IMR-90 (cell line): Measurements from ENCODE around the gene LYSMD4. TPM values are rescaled to one million over a fixed set of nuclear protein-coding genes. Genes with fewer than 3 reads are reported as not detected.

Source experiments
- ATAC-seq: fragments of 200-7000 bp; cut with Tn5 transposase; 2 replicates; pipeline ENCODE4 v1.9.1; 2020; ENCODE audit warnings: low read depth, mild to moderate bottlenecking, moderate library complexity
- BruUV-seq: library from RNA; stranded (reverse); fragments of 400-500 nt; replicated peaks from 2 replicates; lab custom pipeline; 2021; lab: Mats Ljungman, UMichigan
- CTCF ChIA-PET: fragments of 300-600 bp; formaldehyde crosslinking; extraction: SDS; loops from one replicate; lab custom pipeline; 2021; ENCODE audit warnings: antibody characterized with exemption; lab: Yijun Ruan, JAX
- POLR2A ChIA-PET: fragments of 300-600 bp; sonication (Branson Sonifier 250); formaldehyde crosslinking; loops from one replicate; lab custom pipeline; 2022; ENCODE audit warnings: antibody characterized with exemption; ENCODE audit not compliant: unreplicated experiment; lab: Charles Lee
- DNase-seq: peaks from one replicate; pipeline ENCODE4 v3.0.0; 2013
- H2AFZ ChIP-seq: replicated peaks from 2 replicates; pipeline ENCODE3; 2013; ENCODE audit warnings: low read length, mild to moderate bottlenecking; ENCODE audit not compliant: poor library complexity
- H2AK5ac ChIP-seq: 2 replicates; pipeline ENCODE4 v1.6.1; 2013; ENCODE audit warnings: low read depth, low read length, inconsistent platforms
- H2AK9ac ChIP-seq: replicated peaks from 2 replicates; pipeline ENCODE3; 2013; ENCODE audit warnings: mild to moderate bottlenecking, low read depth, low read length, moderate library complexity; ENCODE audit not compliant: poor library complexity
- H2BK120ac ChIP-seq: 2 replicates; pipeline ENCODE4 v1.6.1; 2013; ENCODE audit warnings: low read depth, low read length, inconsistent platforms
- H2BK15ac ChIP-seq: 3 replicates; pipeline ENCODE4 v1.6.1; 2013; ENCODE audit warnings: low read depth, low read length, inconsistent platforms
- H2BK20ac ChIP-seq: 2 replicates; pipeline ENCODE4 v1.6.1; 2013; ENCODE audit warnings: low read depth, mild to moderate bottlenecking, inconsistent platforms, low read length, moderate library complexity
- H2BK5ac ChIP-seq: 2 replicates; pipeline ENCODE4 v1.6.1; 2013; ENCODE audit warnings: mild to moderate bottlenecking, low read depth, low read length, inconsistent platforms; ENCODE audit not compliant: poor library complexity, severe bottlenecking
- H3K14ac ChIP-seq: replicated peaks from 2 replicates; pipeline ENCODE4 v1.6.1; 2013; ENCODE audit warnings: low read depth, low read length, inconsistent platforms
- H3K18ac ChIP-seq: 2 replicates; pipeline ENCODE4 v1.6.1; 2013; ENCODE audit warnings: low read depth, low read length, control low read depth
- H3K23ac ChIP-seq: 2 replicates; pipeline ENCODE4 v1.6.1; 2013; ENCODE audit warnings: low read depth, low read length, inconsistent platforms
- H3K27ac ChIP-seq: 2 replicates; pipeline ENCODE4 v1.5.1; 2013; ENCODE audit warnings: mild to moderate bottlenecking, control low read depth, low read length; ENCODE audit not compliant: insufficient read depth
- H3K27me3 ChIP-seq: 2 replicates; pipeline ENCODE4 v1.6.1; 2013; ENCODE audit warnings: low read length; ENCODE audit not compliant: control insufficient read depth, insufficient read depth
- H3K36me3 ChIP-seq: 2 replicates; pipeline ENCODE4 v1.6.1; 2013; ENCODE audit warnings: low read length, mixed read lengths; ENCODE audit not compliant: control insufficient read depth, insufficient read depth
- H3K4ac ChIP-seq: 2 replicates; pipeline ENCODE4 v1.6.1; 2013; ENCODE audit warnings: low read depth, low read length, inconsistent platforms
- H3K4me1 ChIP-seq: 2 replicates; pipeline ENCODE4 v1.6.1; 2013; ENCODE audit warnings: low read length, mixed read lengths; ENCODE audit not compliant: control insufficient read depth, insufficient read depth
- H3K4me2 ChIP-seq: 2 replicates; pipeline ENCODE4 v1.6.1; 2013; ENCODE audit warnings: low read depth, mild to moderate bottlenecking, control low read depth, low read length, moderate library complexity
- H3K4me3 ChIP-seq: 2 replicates; pipeline ENCODE4 v1.5.1; 2013; ENCODE audit warnings: low read depth, mild to moderate bottlenecking, control low read depth, low read length, moderate library complexity; ENCODE audit not compliant: insufficient read depth
- H3K56ac ChIP-seq: 2 replicates; pipeline ENCODE4 v1.6.1; 2013; ENCODE audit warnings: low read length, inconsistent platforms; ENCODE audit not compliant: insufficient read depth; ENCODE audit errors: extremely low read depth
- H3K79me1 ChIP-seq, 2 experiments: 2 replicates each; pipeline ENCODE4 v1.6.1; 2013; ENCODE audit warnings: low read length in 2 of 2, inconsistent platforms in 1 of 2, low read depth in 1 of 2
- H3K9ac ChIP-seq: 2 replicates; pipeline ENCODE4 v1.6.1; 2013; ENCODE audit warnings: low read depth, low read length, control low read depth
- H3K9me1 ChIP-seq: 2 replicates; pipeline ENCODE4 v1.6.1; 2013; ENCODE audit warnings: low read length, inconsistent platforms; ENCODE audit not compliant: insufficient read depth
- H3K9me3 ChIP-seq: 2 replicates; pipeline ENCODE4 v1.6.1; 2013; ENCODE audit warnings: low read length; ENCODE audit not compliant: control insufficient read depth, insufficient read depth
- H4K20me1 ChIP-seq: 2 replicates; pipeline ENCODE4 v1.6.1; 2013; ENCODE audit warnings: low read length, inconsistent platforms; ENCODE audit not compliant: insufficient read depth
- H4K5ac ChIP-seq: 2 replicates; pipeline ENCODE4 v1.6.1; 2013; ENCODE audit warnings: mild to moderate bottlenecking, low read depth, low read length, control low read depth
- H4K8ac ChIP-seq, 2 experiments: 2 replicates each; pipeline ENCODE4 v1.6.1; 2013; ENCODE audit warnings: low read depth in 2 of 2, low read length in 2 of 2, control low read depth in 1 of 2, inconsistent platforms in 1 of 2
- H4K91ac ChIP-seq: 2 replicates; pipeline ENCODE4 v1.6.1; 2013; ENCODE audit warnings: low read depth, low read length, inconsistent platforms; ENCODE audit not compliant: insufficient read depth
- MAFK ChIP-seq: IDR thresholded peaks from 2 replicates; pipeline ENCODE4 v1.6.1; 2012; ENCODE audit warnings: low read depth, low read length, improper control_type of control experiment
- MXI1 ChIP-seq: IDR thresholded peaks from 2 replicates; pipeline ENCODE4 v1.6.1; 2012; ENCODE audit warnings: low read depth, mild to moderate bottlenecking, low read length, moderate library complexity, borderline replicate concordance
- POLR2A ChIP-seq: IDR thresholded peaks from 2 replicates; pipeline ENCODE4 v1.6.1; 2012; ENCODE audit warnings: mild to moderate bottlenecking, low read depth, low read length
- WGBS, 2 experiments: methylation state at CpG; one replicate each; pipeline versions ENCODE4 v1.1.5 to v1.1.7; 2013; ENCODE audit warnings: missing lambda C conversion rate in 2 of 2; ENCODE audit not compliant: insufficient read length in 1 of 2; ENCODE audit errors: extremely low coverage in 2 of 2; 5-methylcytosine and 5-hydroxymethylcytosine counted together
- dilution Hi-C: fragments of 300-500 bp; cut with HindIII; formaldehyde crosslinking; loops from one replicate; pipeline ENCODE4 v1.14.3; 2018; ENCODE audit warnings: low sequenced_read_pairs; ENCODE audit not compliant: unreplicated experiment
- in situ Hi-C: fragments of 300-500 bp; cut with MboI; formaldehyde crosslinking; loops from 3 replicates; pipeline ENCODE4 v1.14.3; 2019; ENCODE audit warnings: low sequenced_read_pairs, inconsistent platforms, mixed read lengths
- intact Hi-C: fragments of 100-400 bp; cut with micrococcal nuclease; formaldehyde crosslinking; loops from 2 replicates; pipeline ENCODE4 v1.10.0; 2022
- polyA plus RNA-seq, 3 experiments: library from polyadenylated mRNA; depleted of rRNA; stranded (reverse); fragments of >200 nt; gene quantifications; 2 replicates each; pipeline ENCODE4 v1.2.3, GENCODE V29; 2012; ENCODE audit warnings: low replicate concordance in 1 of 3
- total RNA-seq: library from RNA; depleted of rRNA; stranded (reverse); fragments of >200 nt; gene quantifications from 2 replicates; pipeline ENCODE4 v1.2.3, GENCODE V29; 2012

Gene LYSMD4
- total and polyA plus RNA-seq, 2 of the 4 experiments (the other 2 are of a cell fraction) = 4.5 to 5.0 TPM

GRCh38 chr15:99762288-99762687, 29.1 kb upstream of the LYSMD4 start:
- Histone ChIP-seq H2BK15ac (no peak overlapping the region), H2AK9ac (no peak overlapping the region), H3K4me1 (no peaks in the 10 kb centered on the region), H3K4me3 (no peak overlapping the region), H3K79me1 (no peaks in the 10 kb centered on the region), H2BK20ac (no peak overlapping the region), H3K9ac (no peak overlapping the region), H3K36me3 (no peaks in the 10 kb centered on the region), H3K9me3 (no peaks in the 10 kb centered on the region), H3K9me1 (no peaks in the 10 kb centered on the region), H2BK120ac (no peak overlapping the region), H4K20me1 (no peaks in the 10 kb centered on the region), H3K56ac (no peak overlapping the region), H2AFZ (no peak overlapping the region), H4K5ac (no peak overlapping the region), H3K14ac (no peak overlapping the region), H2BK5ac (no peak overlapping the region), H3K23ac (no peak overlapping the region), H4K8ac (no peak overlapping the region), H3K18ac (no peak overlapping the region), H3K4ac (no peak overlapping the region), H3K27me3 (peaks cover 5% of the 10 kb centered on the region; the same call in 1 of the 2 replicates), H3K27ac (no peak overlapping the region), H2AK5ac (no peak overlapping the region), H3K4me2 (no peak overlapping the region), H4K91ac (no peak overlapping the region)
- intact Hi-C loops = no loop called here
- ChIA-PET CTCF (no interaction called here), POLR2A (no interaction called here)
- dilution Hi-C loops = no loop called here
- DNase-seq (no peak), ATAC-seq (no peak)
- WGBS, 2 experiments = no CpG with 5 or more reads among the region's 1 CpG
- in situ Hi-C loops = no loop called here
- peak; percentile 47; the same call in 1 of the 2 replicates for TF ChIP-seq MAFK
- no peak for TF ChIP-seq MXI1
- TF ChIP-seq POLR2A = no peak
- BruUV-seq = no TSS peak
